Vagina (tissue), 2 donors: ENCODE measurements around the gene EPO. TPM values are rescaled to one million over a fixed set of nuclear protein-coding genes. Genes with fewer than 3 reads are reported as not detected.
"Not testable (repeated sequence)": the region's sequence is repeated elsewhere in the genome, so short reads cannot be mapped to it uniquely, and the experiment has no call there.

Experiments used
- DNase-seq, 2 donors: peaks; one replicate each; pipeline ENCODE4 v3.0.0-alpha.2; 2017; ENCODE audit errors: extremely low spot score in 2 of 2
- H3K27ac ChIP-seq: fragments of 200-600 bp; sonication (generic); one replicate; pipeline ENCODE4 v1.5.1; 2019
- H3K27me3 ChIP-seq: fragments of 200-600 bp; sonication (generic); one replicate; pipeline ENCODE4 v1.5.1; 2019
- H3K36me3 ChIP-seq, 2 donors: fragments of 200-600 bp; sonication (generic); one replicate each; pipeline ENCODE4 v1.5.1; 2017 to 2019
- H3K4me1 ChIP-seq: fragments of 200-600 bp; sonication (generic); one replicate; pipeline ENCODE4 v1.5.1; 2019
- H3K4me3 ChIP-seq, 2 donors: fragments of 200-600 bp; sonication (generic); 1 replicate in 1 of 2; 2 replicates in 1 of 2; pipeline ENCODE4 v1.5.1; 2016 to 2019
- H3K9me3 ChIP-seq: fragments of 200-600 bp; sonication (generic); one replicate; pipeline ENCODE4 v1.5.1; 2019
- CTCF ChIP-seq, 3 experiments: fragments of 450-650 bp in 2 of 3; fragments of 200-600 bp in 1 of 3; sonication (generic) in 1 of 3; IDR thresholded peaks; one replicate each; pipeline ENCODE4 v1.5.1; 2017 to 2019; ENCODE audit warnings: antibody characterized with exemption in 3 of 3, mild to moderate bottlenecking in 2 of 3, moderate library complexity in 2 of 3
- POLR2A ChIP-seq, 2 donors: fragments of 450-650 bp; IDR thresholded peaks; one replicate each; pipeline ENCODE4 v1.6.1; 2017; ENCODE audit warnings: antibody characterized with exemption in 2 of 2, mild to moderate bottlenecking in 2 of 2, moderate library complexity in 2 of 2
- POLR2AphosphoS5 ChIP-seq, 2 donors: sonication (generic); formaldehyde crosslinking; IDR thresholded peaks; one replicate each; pipeline ENCODE4 v1.9.0; 2017; ENCODE audit warnings: antibody characterized with exemption in 2 of 2, mild to moderate bottlenecking in 2 of 2, low read depth in 1 of 2; ENCODE audit not compliant: insufficient read depth in 1 of 2
- intact Hi-C: fragments of 100-400 bp; cut with DNase I; formaldehyde crosslinking; loops from one replicate; pipeline ENCODE4 v1.15.1; 2023
- total RNA-seq: library from RNA; depleted of rRNA; stranded (reverse); fragments of >200 nt; gene quantifications from one replicate; pipeline ENCODE4 v1.2.3, GENCODE V29; 2016

Gene EPO
- total RNA-seq, 1 donor from 2014 or later: not detected

- Histone ChIP-seq H3K4me3 (no peak overlapping the region), H3K36me3 (no peaks in the 10 kb centered on the region), H3K4me1 (peaks cover 34% of the 10 kb centered on the region), H3K27ac (no peak overlapping the region), H3K27me3 (peaks cover 4% of the 10 kb centered on the region), H3K9me3 (no peaks in the 10 kb centered on the region)
- TF ChIP-seq POLR2AphosphoS5 (IDR thresholded peaks at IDR 0.05; ENCODE audit: insufficient read depth in 1 of 2, low read depth in 1 of 2): no peak
- TF ChIP-seq POLR2A (IDR thresholded peaks at IDR 0.05): no peak
- no peak for TF ChIP-seq CTCF (IDR thresholded peaks at IDR 0.05)
- intact Hi-C loops: no loop called here
- no peak for DNase-seq
Measured at GRCh38 chr7:100722480-100723212, 2.4 kb downstream of the EPO start.

- H3K27ac ChIP-seq: no peak overlapping the region
- peaks cover 34% of the 10 kb centered on the region for H3K4me1 ChIP-seq
- peaks cover 4% of the 10 kb centered on the region for H3K27me3 ChIP-seq
- no peaks in the 10 kb centered on the region for H3K9me3 ChIP-seq
- TF ChIP-seq CTCF (IDR thresholded peaks at IDR 0.05) (no peak), POLR2AphosphoS5 (IDR thresholded peaks at IDR 0.05; ENCODE audit: insufficient read depth in 1 of 2, low read depth in 1 of 2) (no peak), POLR2A (IDR thresholded peaks at IDR 0.05) (no peak)
- no peak for DNase-seq
- H3K36me3 ChIP-seq: no peaks in the 10 kb centered on the region
- intact Hi-C loops: no loop called here
- H3K4me3 ChIP-seq: no peak overlapping the region
Measured at GRCh38 chr7:100723732-100724275, 3.5 kb downstream of the EPO start.

- H3K36me3 ChIP-seq, intact Hi-C loops, H3K27ac ChIP-seq, H3K9me3 ChIP-seq, H3K4me3 ChIP-seq, DNase-seq, H3K27me3 ChIP-seq: not testable (repeated sequence)
- H3K4me1 ChIP-seq: peaks cover 34% of the 10 kb centered on the region
Measured at GRCh38 chr7:100724364-100724763, 4.1 kb downstream of the EPO start.

- intact Hi-C loops: no loop called here
- H3K9me3 ChIP-seq: no peaks in the 10 kb centered on the region
- no peak for TF ChIP-seq POLR2A (IDR thresholded peaks at IDR 0.05)
- no peak for TF ChIP-seq CTCF (IDR thresholded peaks at IDR 0.05)
- TF ChIP-seq POLR2AphosphoS5 (IDR thresholded peaks at IDR 0.05; ENCODE audit: insufficient read depth in 1 of 2, low read depth in 1 of 2): no peak
- no peaks in the 10 kb centered on the region for H3K27me3 ChIP-seq
- DNase-seq: no peak
- no peak overlapping the region for H3K4me3 ChIP-seq
- H3K27ac ChIP-seq: peak overlapping the region; percentile 48
- no peaks in the 10 kb centered on the region for H3K36me3 ChIP-seq
- H3K4me1 ChIP-seq: peaks cover 21% of the 10 kb centered on the region
Measured at GRCh38 chr7:100726996-100727761, 6.9 kb downstream of the EPO start.

GRCh38 chr7:100728196-100728595 is 7.9 kb downstream of the EPO start:
- DNase-seq: no peak
- intact Hi-C loops: no loop called here
- H3K27ac ChIP-seq: no peak overlapping the region

More at GRCh38 chr7:100728196-100728595, 7.9 kb downstream of the EPO start:
- no peaks in the 10 kb centered on the region for H3K36me3 ChIP-seq
- no peak for TF ChIP-seq POLR2AphosphoS5 (IDR thresholded peaks at IDR 0.05; ENCODE audit: insufficient read depth in 1 of 2, low read depth in 1 of 2)
- H3K4me1 ChIP-seq: peaks cover 21% of the 10 kb centered on the region
- H3K4me3 ChIP-seq: no peak overlapping the region
- no peaks in the 10 kb centered on the region for H3K27me3 ChIP-seq
- H3K9me3 ChIP-seq: no peaks in the 10 kb centered on the region
